Fibroblast of skin of abdomen (primary cell): Measurements from ENCODE around the gene FOXE1.
A peak's percentile ranks its signal among the peaks of the same experiment; 100 is the strongest.

Source experiments
- DNase-seq: peaks from one replicate; pipeline ENCODE4 v3.0.0-alpha.2; 2013

FOXE1 gene

GRCh38 chr9:97866848-97867247 lies 13.8 kb downstream of the FOXE1 start:
- no peak for DNase-seq

GRCh38 chr9:97868859-97869258 lies 15.8 kb downstream of the FOXE1 start:
- no peak for DNase-seq

GRCh38 chr9:97873425-97873824 lies 20.4 kb downstream of the FOXE1 start:
- DNase-seq = no peak

GRCh38 chr9:97873882-97874281 lies 20.9 kb downstream of the FOXE1 start:
- DNase-seq = no peak

- no peak for DNase-seq
These were observed 21.6 kb downstream of the FOXE1 start for GRCh38 chr9:97874624-97875023.

DNA sequence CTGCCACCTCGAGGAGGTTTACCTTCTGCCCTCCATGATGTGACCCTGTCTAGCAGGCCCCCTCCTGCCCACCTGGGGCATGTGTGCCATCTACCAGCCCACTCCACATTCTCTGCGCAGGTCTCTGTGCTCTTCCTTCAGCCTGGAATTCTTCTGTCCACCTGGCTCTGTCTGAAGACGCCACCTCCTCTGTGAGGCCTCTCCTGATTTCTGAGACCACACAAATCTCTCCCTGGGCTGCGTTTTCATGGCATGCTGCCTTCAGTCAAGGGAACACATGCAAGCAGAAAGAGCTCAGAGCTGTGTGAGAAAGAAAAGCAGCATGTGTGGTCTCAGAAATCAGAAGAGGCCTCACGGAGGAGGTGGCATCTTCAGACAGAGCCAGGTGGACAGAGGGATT lies 22.1 kb downstream of the FOXE1 start:
- DNase-seq = no peak

DNA sequence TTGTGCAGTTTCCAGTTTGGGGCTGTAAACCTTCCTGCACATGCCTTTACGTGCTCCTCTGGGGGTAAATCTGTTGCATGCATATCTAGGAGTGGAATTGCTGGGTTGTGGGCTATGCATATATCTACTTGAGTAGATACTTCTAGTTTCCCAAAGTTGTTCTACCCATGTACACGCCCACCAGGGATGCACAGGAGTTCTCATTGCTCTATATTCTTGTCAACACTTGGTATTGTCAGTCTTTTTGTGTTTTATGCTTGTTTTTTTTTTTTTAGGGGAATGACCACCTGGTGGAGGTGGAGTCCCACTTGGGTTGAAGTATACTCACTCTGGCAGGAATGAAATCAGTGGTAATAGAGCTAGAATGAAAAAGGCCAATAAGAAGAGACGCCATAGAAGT lies 23.0 kb downstream of the FOXE1 start:
- no peak for DNase-seq

DNA sequence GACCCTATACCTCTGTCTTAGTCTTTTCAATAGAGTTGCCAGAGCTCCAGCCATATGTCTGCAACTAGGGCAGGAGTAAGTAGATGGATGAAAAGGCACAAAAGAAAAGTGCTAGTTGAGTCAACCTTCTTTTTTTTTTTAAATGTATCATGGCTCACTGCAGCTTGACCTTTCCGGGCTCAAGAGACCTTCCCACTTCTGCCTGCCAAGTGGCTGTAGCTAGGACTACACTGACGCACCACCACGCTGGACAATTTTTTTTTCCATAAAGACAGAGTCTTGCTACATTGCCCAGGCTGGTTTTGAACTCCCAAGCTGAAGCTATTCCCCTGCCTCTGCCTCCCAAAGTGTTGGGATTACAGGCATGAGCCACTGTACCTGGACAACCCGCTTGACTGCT lies 27.3 kb downstream of the FOXE1 start:
- no peak for DNase-seq

DNA sequence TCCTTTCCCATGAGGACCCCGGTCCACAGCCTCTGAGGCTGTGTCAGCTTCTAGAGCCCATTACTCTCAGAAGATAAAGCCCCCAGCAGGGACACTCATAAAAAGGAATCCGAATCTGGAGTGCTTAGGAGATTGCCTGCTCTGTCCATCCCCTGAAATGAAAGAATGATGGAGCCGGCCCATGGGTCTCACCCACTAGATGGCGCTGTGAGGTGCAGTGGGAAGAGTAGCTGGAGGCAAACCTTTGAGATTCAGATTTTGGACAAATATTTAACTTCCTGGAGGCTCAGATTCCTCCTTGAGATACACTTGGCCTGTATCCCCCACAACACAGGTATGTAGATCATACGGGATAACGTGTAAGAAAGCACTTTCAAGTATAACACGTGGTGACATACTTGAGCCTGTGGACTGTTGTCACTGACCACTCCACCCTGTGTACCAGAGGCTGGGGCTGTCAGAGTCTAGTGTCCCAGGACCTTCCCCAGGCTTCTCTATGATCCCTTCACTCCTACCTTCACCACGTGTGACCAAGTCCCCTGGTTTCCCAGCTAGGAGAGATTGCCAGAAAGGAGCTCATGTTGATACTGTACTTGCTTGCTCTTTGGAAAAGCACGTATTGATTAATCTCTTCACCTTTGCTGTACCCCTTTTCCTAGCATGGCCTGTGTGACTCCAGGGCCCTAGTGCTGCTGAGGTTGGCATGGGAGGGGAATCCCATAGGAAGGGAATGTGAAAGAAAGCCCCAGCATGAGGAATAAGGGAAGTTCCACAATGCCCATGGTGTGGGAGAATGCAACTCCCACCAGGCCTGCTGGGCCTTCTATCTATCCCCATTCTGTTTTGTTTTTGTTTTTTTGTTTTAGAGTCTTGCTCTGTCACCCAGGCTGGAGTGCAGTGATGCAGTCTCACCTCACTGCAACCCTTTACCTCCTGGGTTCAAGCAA lies 37.2 kb downstream of the FOXE1 start:
- DNase-seq = no peak

- DNase-seq = no peak
These were observed 38.7 kb downstream of the FOXE1 start for GRCh38 chr9:97891736-97892135.

DNA sequence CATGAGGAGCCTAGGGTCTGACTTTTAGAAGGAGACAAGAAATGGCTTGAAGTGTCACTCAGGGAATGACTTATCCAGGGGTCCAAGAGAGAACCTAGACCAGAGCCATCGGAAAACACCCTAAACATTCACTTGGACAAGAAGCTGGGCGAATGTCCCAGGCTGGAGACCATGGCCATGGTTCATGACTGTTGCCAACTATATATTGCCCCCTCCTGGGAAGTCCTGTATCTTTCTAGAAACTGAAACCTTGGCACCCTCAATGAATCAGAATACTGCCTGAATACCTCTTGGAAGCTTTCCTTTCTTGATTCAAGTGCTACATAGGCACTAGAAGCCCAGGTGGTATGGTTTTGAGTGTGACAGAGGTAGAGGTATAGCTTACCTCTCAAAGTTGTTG lies 39.4 kb downstream of the FOXE1 start:
- no peak for DNase-seq

DNA sequence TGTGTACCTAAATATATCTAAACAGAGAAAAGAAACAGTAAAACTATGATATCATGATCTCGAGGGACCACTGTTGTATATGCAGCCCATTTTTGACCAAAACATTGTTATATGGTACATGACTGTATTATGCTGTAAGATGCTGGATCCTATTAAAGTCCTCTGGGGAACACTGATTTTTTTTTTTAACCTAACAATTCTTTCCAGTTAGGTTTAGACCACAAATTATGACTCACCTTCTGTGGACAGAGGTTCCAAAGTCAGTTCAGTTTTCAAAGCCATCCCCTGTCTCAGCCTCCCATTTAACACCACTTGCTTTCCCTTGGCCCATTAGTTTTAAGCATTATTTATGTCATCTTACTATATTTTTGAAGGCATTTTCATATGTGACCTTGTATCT lies 42.2 kb downstream of the FOXE1 start:
- peak; percentile 33 for DNase-seq

DNA sequence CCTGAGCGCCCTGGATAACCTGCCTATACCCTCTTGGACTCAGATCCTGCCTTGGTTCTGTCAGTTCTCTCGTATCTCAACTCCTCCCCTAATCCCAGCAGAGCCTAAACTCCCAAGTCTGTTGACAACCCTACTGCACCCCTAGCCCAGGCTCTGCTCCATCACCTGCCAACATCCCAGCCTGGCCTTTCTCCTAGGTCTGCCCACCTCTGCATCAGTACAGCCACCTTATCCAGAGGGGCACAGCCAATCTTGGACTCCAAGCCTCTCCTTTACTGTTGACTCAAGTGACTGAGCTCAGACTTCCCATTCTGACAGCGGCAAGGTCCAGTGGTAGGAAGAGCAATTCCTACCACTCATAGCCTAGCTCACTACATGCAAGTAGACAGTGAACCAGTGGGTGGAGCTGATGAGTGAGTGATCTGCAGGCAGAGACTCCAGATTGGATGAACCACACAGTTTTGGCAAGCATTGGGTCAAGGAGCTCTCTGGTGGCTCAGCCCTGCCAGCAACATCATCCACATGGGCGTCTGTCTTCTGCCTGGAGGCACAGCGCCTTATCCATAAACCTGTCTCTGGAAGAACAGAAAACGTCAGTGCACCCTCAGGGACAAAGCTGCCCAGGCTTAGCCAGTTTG lies 42.8 kb downstream of the FOXE1 start:
- DNase-seq = peak; percentile 6

DNA sequence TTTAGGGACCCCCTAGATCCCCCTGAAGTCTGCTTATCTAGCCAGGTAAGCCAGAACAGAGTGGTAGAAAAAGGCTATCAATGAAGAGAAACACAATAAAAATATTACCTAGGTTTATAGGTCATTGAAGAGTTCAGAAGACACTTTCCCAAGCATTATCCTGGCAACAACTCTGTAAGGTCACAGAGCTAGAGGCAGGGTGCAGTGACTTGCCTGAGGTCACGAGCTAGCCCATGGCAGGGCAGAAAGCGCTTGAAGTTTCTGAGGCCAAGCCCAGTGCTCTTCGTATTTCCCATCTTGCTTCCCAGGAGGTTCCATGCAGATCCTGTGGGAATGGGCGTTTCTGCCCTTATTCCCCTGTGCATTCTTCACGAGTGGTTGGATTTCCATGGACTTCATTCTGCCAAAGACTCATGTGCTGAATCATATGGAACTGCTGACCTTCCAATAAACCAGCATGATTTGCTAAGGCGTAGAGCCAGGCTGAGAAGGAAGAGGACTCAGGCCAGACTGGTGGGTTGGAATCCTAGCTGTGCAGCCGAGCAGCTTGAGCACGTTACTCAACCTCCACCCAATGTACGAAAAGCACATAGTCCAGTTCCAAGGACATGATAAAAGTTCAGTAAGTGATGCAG lies 47.2 kb downstream of the FOXE1 start:
- peak; percentile 40 for DNase-seq

GRCh38 chr9:97900738-97901565 lies 47.9 kb downstream of the FOXE1 start:
- DNase-seq = peak; percentile 48

DNA sequence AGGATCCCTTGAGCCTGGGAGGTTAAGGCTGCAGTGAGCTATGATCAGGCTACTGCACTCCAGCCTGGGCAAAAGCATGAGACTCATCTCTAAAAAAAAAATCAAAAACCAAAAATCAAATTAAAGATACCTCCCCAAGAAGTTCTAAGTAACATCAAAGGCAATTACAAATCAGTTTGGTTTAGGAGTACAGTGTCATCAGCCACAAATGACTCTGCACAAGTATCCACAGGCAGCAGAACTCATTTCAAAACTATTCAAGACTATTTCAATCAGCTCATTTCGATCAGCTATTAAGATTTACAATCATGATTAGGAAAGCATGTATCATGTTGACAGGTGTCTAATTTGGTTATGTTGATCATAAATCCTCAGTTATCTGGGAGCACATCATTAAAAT lies 50.2 kb downstream of the FOXE1 start:
- DNase-seq = no peak

DNA sequence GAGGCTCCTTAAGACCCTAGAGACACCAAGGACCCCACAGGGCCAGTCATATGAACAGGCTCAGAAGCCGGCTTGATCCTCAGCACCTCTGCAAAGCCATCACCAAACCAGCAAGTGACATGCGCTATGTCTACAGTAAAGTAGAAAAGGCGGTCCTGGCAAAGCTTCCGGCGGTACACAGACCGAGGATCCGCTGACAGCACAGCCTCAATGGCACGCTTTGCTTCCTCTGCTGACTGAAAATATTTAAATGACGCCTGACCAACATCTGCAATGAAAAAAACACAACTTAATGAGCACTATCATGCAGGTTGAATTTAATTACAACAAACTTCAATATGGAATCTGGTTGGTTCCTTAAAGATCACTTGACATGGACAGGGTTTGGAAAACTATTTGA lies 51.7 kb downstream of the FOXE1 start:
- no peak for DNase-seq

GRCh38 chr9:97905228-97905627 lies 52.2 kb downstream of the FOXE1 start:
- no peak for DNase-seq
